Uterus (tissue), 2 donors: ENCODE measurements around the gene NPC1L1.

Experiments
- POLR2A ChIP-seq, 2 donors: fragments of 450-650 bp; IDR thresholded peaks; one replicate each; pipeline ENCODE4 v1.6.1; 2016; ENCODE audit warnings: antibody characterized with exemption in 2 of 2, mild to moderate bottlenecking in 1 of 2, moderate library complexity in 1 of 2
- TF ChIP-seq, protein P1 (sequence below), 4 experiments: fragments of 200-600 bp in 2 of 4; fragments of 450-650 bp in 2 of 4; sonication (generic) in 2 of 4; IDR thresholded peaks; one replicate each; pipeline ENCODE4 v1.5.1; 2016 to 2019; ENCODE audit warnings: antibody characterized with exemption in 4 of 4, mild to moderate bottlenecking in 2 of 4, moderate library complexity in 1 of 4

DNA sequence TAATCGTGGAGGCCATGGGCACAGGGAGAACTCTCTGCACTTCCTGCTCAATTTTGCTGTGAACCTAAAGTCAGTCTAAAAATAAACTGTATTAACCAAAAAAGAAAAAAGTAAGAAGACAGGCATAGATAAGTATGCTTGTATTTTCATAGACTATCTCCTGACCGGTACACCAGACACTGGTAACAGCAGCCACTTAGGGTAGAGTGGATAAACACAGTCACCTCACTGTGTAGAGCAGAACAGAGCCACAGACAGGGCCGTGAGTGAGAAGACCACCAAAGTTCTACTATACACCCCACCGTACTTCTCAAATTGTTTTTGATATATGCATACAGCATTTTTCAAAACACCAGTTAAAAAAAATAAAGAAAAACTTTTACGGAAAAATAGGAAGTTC lies 75.6 kb downstream of the NPC1L1 start:
- TF ChIP-seq, protein P1, sequence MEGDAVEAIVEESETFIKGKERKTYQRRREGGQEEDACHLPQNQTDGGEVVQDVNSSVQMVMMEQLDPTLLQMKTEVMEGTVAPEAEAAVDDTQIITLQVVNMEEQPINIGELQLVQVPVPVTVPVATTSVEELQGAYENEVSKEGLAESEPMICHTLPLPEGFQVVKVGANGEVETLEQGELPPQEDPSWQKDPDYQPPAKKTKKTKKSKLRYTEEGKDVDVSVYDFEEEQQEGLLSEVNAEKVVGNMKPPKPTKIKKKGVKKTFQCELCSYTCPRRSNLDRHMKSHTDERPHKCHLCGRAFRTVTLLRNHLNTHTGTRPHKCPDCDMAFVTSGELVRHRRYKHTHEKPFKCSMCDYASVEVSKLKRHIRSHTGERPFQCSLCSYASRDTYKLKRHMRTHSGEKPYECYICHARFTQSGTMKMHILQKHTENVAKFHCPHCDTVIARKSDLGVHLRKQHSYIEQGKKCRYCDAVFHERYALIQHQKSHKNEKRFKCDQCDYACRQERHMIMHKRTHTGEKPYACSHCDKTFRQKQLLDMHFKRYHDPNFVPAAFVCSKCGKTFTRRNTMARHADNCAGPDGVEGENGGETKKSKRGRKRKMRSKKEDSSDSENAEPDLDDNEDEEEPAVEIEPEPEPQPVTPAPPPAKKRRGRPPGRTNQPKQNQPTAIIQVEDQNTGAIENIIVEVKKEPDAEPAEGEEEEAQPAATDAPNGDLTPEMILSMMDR (IDR thresholded peaks at IDR 0.05) = no peak
- TF ChIP-seq POLR2A (IDR thresholded peaks at IDR 0.05) = no peak
